ENCODE data around the gene ESR1. TPM values are rescaled to one million over a fixed set of nuclear protein-coding genes. Genes with fewer than 3 reads are reported as not detected.

Gene ESR1
- total and polyA plus RNA-seq, 9 of the 15 experiments (the other 6 are each of a cell fraction or from before 2014, with no cell fraction given), result 0.03 to 0.27 (median 0.08) TPM; not detected in 1

GRCh38 chr6:151905854-151906253, 98.4 kb downstream of the ESR1 start:
- FAIRE-seq (no peak), DNase-seq (ENCODE audit: extremely low read depth in 1 of 4, low spot score in 3 of 4) (no peak), ATAC-seq (no peak)
- no peaks in the 10 kb centered on the region for H3K79me2 ChIP-seq (ENCODE audit: control insufficient read depth, insufficient read depth, low read length)
- BruUV-seq (replicated peaks), result no TSS peak
- WGBS (ENCODE audit: insufficient coverage, low coverage, missing lambda C conversion rate), result 0% methylated on average over 4 of the region's 4 CpGs
- no peak overlapping the region for H3K4me2 ChIP-seq (ENCODE audit: insufficient read depth, low read length)
- POLR2A ChIA-PET, result no interaction called here
- no peaks in the 10 kb centered on the region for H3K9me3 ChIP-seq (replicated peaks; ENCODE audit: control insufficient read depth, insufficient read depth, low read depth, low read length)
- no peak overlapping the region for H3K27ac ChIP-seq (ENCODE audit: extremely low read depth, low read depth, low read length)
- H3K36me3 ChIP-seq (ENCODE audit: control insufficient read depth, insufficient read depth, low read length), result no peaks in the 10 kb centered on the region
- H4K20me1 ChIP-seq (replicated peaks; ENCODE audit: control insufficient read depth, insufficient read depth, low read length), result no peaks in the 10 kb centered on the region
- in situ Hi-C loops (cut with MboI), result no loop called here
- H3K9me1 ChIP-seq (ENCODE audit: control insufficient read depth, insufficient read depth, low read length), result no peaks in the 10 kb centered on the region
- H3K4me3 ChIP-seq, result no peak overlapping the region
- intact Hi-C loops (cut with micrococcal nuclease), result no loop called here
- CTCF ChIA-PET (ENCODE audit: low intra/inter-chr PET ratio), result no interaction called here
- H3K27me3 ChIP-seq (ENCODE audit: control insufficient read depth in 2 of 2, insufficient read depth in 2 of 2, low read length in 2 of 2), result no peaks in the 10 kb centered on the region
- H2AFZ ChIP-seq (ENCODE audit: low read depth, low read length), result no peak overlapping the region
- H3K9ac ChIP-seq (ENCODE audit: insufficient read depth in 1 of 2, low read depth in 2 of 2, low read length in 2 of 2), result no peak overlapping the region
- H3K4me1 ChIP-seq (replicated peaks in 1 of 2; ENCODE audit: control insufficient read depth in 2 of 2, insufficient read depth in 2 of 2, low read length in 2 of 2), result no peaks in the 10 kb centered on the region
- TF ChIP-seq CTCF (IDR thresholded peaks at IDR 0.05 in 2 of 3, conservative IDR thresholded peaks at IDR 0.05 in 1 of 3; ENCODE audit: insufficient read depth in 2 of 3, low read depth in 1 of 3, low read length in 3 of 3), result no peak
- TF ChIP-seq ELF1 (tag; IDR thresholded peaks at IDR 0.05), result no peak
- TF ChIP-seq NKRF (IDR thresholded peaks at IDR 0.05; ENCODE audit: borderline replicate concordance), result no peak
- TF ChIP-seq GTF2E2 (tag; IDR thresholded peaks at IDR 0.05), result no peak
- no peak for TF ChIP-seq HMBOX1 (IDR thresholded peaks at IDR 0.05)
- TF ChIP-seq E2F1 (CRISPR knock-in tag; IDR thresholded peaks at IDR 0.05), result no peak
- no peak for TF ChIP-seq MYNN (IDR thresholded peaks at IDR 0.05)
- TF ChIP-seq MYNN (CRISPR knock-in tag; IDR thresholded peaks at IDR 0.05), result no peak
- TF ChIP-seq HNRNPK (IDR thresholded peaks at IDR 0.05; ENCODE audit: low read depth, low read length, poor library complexity, severe bottlenecking), result no peak
- TF ChIP-seq SUPT5H (IDR thresholded peaks at IDR 0.05), result no peak
- TF ChIP-seq HDGF (IDR thresholded peaks at IDR 0.05), result no peak
- TF ChIP-seq ZC3H8 (IDR thresholded peaks at IDR 0.05), result no peak
- TF ChIP-seq CREM (IDR thresholded peaks at IDR 0.05; ENCODE audit: low read depth), result no peak
- TF ChIP-seq DDX20 (tag; IDR thresholded peaks at IDR 0.05; ENCODE audit: low read depth), result no peak
- TF ChIP-seq BRF2 (IDR thresholded peaks at IDR 0.05; ENCODE audit: borderline replicate concordance, insufficient read depth, insufficient read length), result no peak
- TF ChIP-seq GATA2 (CRISPR knock-in tag; IDR thresholded peaks at IDR 0.05), result no peak
